GM12874 (cell line): Measurements from ENCODE around the gene GALNT10.

Source experiments
- CTCF ChIP-seq: IDR thresholded peaks from 2 replicates; pipeline ENCODE4 v1.5.1; 2011; ENCODE audit warnings: low read depth, mild to moderate bottlenecking, control low read depth, low read length, moderate library complexity; ENCODE audit not compliant: insufficient read depth

Gene GALNT10

GRCh38 chr5:154273028-154273617 is 82.6 kb downstream of the GALNT10 start:
- TF ChIP-seq CTCF, result no peak

- no peak for TF ChIP-seq CTCF
Observed at GRCh38 chr5:154273963-154274827, 83.7 kb downstream of the GALNT10 start.

- no peak for TF ChIP-seq CTCF
Observed at GRCh38 chr5:154274828-154275185, 84.3 kb downstream of the GALNT10 start.

GRCh38 chr5:154275566-154275965 is 85.0 kb downstream of the GALNT10 start:
- no peak for TF ChIP-seq CTCF

GRCh38 chr5:154276261-154276972 is 85.9 kb downstream of the GALNT10 start:
- no peak for TF ChIP-seq CTCF

GRCh38 chr5:154276973-154277331 is 86.4 kb downstream of the GALNT10 start:
- no peak for TF ChIP-seq CTCF

GRCh38 chr5:154277499-154277898 is 87.0 kb downstream of the GALNT10 start:
- no peak for TF ChIP-seq CTCF
